B cell (primary cell): ENCODE data around the gene LRBA.

Source experiments
- CTCF ChIP-seq: fragments of 200-600 bp; IDR thresholded peaks from one replicate; pipeline ENCODE4 v1.8.0; 2022; ENCODE audit warnings: antibody characterized with exemption, mild to moderate bottlenecking
- EZH2 ChIP-seq: IDR thresholded peaks from 2 replicates; pipeline ENCODE4 v1.6.1; 2012; ENCODE audit warnings: borderline replicate concordance, low read depth, mild to moderate bottlenecking, moderate library complexity, low read length; ENCODE audit not compliant: insufficient read depth, poor library complexity, severe bottlenecking

- TF ChIP-seq CTCF (no peak), EZH2 (no peak)
Observed at GRCh38 chr4:150713251-150713650, 301.8 kb downstream of the LRBA start.
